Stimulated activated CD4-positive, alpha-beta T cell treated with anti-CD3 and anti-CD28 coated beads, TNF-alpha, amount 100 ng/mL, for 1 hour (primary cell): ENCODE data around the gene EML1.

Experiments used
- DNase-seq, 3 donors: peaks; one replicate each; pipeline ENCODE4 v3.0.0-alpha.2; 2020; ENCODE audit warnings: low read depth in 3 of 3, low spot score in 1 of 3

EML1 gene

DNA sequence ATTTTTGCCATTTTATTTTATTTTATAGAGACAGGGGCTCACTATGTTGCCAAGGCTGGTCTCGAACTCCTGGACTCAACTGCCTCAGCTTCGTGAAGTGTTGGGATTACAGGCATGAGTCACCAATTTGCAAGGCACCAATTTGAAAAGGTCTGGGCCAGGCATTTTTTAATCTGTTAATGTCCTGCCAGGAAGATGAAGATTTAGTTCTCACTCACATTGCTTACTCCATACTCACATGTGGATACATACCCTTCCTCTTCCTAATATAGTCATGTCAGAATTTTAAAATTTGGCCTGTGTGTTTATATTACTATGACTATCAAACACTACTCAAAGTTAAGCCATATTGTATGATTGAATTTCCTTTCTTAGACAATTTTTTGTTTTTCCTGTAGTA lies 15.3 kb upstream of the EML1 start:
- no peak for DNase-seq

DNA sequence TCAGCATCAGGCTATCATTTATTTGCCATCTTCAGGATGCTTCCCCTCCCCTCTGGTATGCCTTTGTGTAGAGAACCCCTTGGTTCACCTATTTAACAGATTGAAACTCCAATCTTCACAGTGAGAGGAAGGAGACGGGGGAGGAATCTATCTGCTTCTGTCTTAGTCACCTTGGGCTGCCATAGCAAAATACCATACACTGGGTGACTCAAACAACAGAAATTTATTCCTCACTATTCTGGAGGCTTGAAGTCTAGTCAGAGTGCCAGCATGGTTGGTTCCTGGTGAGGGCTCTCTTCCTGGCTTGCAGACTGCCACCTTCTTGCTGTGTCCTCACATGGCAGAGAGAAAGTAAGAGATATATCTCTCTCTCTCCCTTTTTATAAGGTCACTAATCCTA lies 13.5 kb upstream of the EML1 start:
- DNase-seq = no peak

DNA sequence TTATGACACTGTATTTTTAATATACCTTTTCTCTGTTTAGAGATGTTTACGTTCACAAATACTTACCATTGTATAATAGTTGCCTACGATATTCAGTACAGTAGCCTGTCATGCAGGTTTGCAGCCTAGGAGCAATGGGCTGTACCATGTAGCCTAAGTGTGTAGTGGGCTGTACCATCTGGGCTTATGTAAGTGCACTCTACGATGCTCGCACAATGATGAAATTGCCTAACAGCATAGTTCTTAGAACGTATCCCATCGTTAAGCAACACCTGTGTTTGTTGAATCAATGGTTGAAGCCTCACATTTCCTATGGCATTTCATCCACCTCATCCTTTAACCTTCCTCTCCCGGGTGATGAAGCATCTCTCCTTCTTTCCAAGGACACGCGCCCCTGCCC lies 12.5 kb upstream of the EML1 start:
- DNase-seq = no peak

DNA sequence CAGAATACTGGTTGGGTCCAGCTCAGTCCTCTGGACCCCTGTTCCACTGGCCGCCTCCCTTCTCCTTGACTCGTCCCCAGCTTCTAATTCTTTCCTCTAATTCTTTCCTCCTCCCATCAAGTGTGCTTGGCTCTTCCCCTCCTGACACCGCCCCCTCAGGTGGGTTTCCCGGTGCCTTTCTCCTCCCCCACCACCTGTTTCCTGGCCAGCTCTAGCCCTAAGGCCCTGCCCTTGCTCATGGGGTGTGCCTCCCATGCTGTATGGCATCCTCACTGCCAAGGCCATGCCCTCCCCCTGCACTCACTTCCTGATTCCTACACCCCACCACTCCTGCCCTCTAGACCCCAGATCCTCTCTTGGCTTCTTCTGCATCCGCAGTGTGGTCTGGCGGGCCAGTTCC lies 12.1 kb upstream of the EML1 start:
- DNase-seq = no peak

DNA sequence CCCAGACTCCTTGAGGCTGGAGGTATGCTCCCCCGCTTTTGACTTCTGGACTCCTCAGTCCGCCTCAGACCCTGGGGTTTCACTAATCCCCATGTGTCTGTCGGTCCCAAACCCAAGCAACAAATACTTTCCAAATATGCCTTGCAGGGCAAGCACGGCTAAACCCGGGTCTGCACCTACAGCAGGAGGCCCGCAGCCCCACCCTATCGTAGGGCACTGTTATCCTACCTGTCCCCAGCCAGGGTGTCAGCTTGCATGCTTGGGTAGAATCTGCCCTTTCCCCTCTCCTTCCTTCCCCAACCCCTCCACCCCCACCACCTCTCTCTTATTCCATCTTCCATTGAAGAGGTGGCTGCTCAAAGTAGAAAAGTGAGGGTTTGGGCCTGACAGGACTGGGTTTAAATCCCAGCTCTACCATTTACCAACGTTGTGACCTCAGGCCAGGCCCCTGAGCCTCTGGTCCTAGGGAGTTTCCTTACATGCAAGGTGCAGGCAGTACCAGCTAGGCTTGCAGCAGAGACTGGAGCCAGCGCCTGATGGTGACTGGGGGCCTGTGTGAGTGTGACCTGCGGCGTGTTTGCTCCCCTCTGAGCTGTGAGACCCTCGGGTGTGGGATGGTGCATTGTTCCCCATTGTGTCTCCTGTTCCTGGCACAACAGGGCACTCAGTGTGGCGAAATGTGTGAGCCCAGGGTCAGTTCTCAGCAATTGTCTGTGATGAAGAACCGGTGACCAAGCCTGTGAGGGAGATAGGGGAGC lies 11.2 kb upstream of the EML1 start:
- DNase-seq = no peak

DNA sequence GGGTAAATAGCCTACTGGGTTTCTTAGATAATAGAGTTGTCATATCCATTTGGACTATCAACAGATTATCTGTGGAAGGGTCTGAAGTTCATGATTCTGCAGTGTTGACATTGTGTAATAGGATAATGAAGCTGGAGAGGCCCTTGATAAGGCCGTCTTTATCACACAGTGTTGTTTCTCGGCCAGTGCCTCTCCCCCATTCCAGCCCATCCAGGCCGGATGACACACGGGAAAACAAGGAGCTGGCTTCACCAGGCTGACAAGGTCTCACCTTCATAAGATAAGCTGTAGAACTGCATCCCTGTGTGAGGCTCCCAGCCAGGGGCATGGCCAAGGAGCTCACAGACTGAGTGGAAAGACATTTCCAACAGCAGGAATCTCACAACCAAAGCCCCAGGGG lies 8.7 kb upstream of the EML1 start:
- DNase-seq = no peak

DNA sequence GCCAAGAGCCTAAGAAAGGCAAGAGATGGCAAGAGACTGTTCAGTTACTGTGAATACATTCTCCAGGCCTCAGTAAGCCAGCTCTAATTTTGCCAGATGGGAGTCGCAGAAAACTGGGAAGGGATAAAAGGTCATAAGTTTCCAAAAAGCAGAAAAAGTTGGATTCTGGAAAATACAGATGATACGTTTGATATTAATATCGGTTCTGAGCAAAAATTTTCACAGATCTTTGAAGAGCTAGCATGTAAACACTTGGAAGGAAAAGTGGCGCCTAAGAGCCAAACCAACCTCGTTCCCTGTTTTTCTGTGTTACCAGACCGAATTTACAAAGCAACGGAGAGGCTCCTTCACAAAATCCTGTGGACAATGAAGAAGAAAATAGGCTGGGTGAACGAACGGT lies 7.8 kb upstream of the EML1 start:
- no peak for DNase-seq

DNA sequence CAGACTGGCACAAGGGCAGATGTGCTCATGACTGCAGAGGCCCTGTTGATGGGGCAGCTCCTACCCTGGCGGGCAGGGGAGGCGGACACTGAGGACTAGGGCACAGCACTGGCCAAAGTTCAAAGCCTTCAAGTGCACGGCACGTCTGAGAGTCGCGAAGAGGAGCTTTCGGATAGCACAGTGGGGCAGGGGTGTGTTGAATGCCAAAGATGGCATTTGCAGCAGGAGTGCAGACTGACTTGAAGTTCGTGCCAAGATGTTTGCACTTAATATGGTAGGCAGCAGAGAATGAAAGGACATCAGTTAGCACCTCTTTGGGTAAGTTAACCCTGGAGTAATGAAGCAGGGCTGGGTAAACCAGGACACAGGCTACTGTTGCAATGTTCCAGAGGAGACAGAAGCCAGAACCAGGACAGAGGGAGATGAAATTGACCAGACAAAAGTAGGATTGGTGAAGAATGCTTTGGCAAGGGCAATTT lies 6.7 kb upstream of the EML1 start:
- no peak for DNase-seq

DNA sequence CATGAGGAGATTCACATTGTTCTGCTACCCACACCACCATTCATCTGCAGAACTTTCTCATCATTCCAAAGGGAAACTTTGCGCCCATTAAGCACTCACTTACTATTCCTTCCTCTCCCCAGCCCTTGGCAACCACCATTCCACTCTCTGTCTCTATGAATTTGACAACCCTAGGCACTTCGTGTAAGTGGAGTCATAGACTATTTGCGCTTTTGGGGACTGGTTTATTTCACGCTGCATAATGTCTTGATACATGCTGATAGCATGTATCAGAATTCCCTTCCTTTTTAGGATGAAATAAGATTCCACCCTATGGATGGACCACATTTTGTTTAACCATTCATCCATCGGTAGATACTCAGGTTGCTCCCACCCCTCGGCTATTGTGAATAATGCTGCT lies 4.5 kb upstream of the EML1 start:
- DNase-seq = no peak

DNA sequence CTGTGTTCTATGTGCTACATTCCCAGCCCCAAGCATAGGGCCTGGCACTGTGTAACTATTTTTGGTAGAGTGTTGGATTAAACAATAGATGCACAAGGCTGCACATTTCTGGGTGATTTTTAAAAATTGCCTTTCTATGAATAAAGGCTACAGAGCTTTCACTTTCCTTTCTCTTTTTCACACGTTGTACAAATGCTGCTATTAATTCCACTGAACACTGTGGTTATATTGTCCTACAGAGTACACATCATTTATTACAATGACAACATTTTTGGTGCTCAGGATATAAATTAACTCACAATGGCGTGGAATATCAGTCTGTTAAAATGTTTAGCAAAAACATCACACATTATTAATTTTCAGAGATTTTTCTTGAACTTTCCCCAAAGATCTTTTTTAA lies 3.6 kb upstream of the EML1 start:
- no peak for DNase-seq

DNA sequence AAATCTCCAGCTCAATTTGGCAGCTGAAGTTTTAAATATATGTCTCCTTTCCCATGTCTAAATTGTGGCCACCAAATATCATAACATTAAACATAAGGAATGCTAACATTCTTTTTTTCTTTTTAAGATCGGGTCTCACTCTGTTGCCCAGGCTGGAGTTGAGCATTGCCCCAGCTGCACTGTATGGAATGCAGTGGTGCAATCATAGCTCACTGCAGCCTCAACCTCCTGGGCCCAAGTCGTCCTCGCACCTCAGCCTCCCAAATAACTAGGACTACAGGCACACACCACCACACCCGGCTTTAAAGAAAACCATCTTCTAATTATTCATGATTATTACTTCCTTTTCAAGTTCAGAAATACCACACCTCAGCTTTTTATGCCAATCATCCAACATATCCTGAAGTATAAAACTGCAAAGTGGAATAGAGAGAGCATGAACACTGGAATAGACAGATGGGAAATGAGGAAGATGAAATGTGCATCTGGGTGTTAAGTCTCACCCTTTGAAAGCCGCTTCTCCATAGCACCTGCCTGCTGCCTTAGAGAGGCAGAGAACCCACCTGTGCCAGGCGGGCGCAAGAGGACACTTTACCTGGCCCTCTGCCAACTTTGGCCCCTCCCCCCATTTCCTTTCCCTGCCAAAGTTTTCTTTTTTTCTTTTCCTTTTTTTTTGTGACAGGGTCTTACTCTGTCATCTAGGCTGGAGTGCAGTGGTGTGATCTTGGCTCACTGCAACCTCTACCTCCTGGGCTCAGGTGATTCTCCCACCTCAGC lies 2.8 kb upstream of the EML1 start:
- no peak for DNase-seq

DNA sequence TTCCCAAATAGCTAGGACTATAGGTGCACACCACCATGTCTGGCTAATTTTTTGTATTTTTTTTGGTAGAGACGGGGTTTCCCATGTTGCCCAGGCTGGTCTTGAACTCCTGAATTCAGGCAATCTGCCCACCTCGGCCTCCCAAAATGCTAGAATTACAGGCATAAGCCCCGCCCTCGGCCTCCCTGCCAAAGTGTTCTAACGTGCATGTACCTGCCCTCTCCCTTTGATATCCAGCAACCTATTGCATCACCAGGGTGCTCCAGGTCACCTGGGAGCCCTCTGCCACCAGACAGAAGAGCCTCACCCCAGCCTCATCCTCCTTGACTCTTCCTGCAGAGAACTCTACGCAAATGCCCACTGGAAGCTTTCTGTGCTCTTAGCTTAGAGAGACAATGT lies 2.2 kb upstream of the EML1 start:
- no peak for DNase-seq

DNA sequence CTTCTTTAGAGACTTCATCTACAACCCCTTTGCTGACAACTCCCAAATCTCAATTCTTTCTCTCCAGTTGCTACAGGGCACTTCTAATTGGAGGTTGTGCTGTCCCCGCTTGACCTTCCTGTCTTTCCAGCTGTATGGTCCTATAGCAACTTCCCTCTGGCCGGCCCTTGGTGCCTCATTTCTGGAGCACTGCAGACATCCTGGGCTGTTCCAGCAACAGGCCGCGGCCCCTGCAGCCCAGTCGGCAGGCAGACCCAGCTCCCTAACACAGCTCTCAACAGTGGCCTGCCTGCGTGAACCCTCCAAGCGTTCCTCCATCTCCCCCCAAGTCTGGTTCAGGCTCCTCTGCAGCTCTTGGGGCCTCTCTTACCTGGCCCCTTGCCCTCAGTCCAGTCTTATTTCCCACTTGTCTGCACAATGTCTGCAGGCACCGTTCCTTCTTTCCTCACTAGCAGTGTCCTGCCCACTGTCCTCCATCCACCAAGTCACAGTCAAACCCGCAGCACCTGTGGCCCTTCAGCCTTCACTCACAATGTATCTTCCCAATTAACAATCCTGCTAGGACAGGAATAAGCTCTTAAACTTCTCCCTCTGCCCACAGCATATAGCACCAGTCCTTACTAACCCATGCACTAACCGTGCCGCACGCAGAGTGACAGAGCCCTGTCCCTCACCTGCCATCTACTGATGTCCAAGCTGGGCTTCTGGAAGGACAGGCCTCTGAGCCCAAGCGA lies 1.6 kb upstream of the EML1 start:
- DNase-seq = no peak

DNA sequence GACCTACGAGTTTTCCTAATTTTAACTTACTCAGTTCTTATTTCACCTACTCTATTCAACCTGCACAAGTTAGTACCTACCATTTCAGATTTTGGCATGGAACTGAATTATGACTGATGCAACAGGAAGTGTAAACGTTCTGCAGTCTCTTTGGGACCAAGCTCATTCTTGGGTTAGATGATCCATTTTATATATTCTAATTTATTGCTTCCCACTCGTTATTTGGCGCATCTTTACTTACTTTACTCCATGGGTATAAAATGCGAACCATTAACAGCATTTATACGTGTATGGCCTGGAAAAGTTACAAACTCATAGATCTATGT lies 1.0 kb upstream of the EML1 start:
- no peak for DNase-seq

DNA sequence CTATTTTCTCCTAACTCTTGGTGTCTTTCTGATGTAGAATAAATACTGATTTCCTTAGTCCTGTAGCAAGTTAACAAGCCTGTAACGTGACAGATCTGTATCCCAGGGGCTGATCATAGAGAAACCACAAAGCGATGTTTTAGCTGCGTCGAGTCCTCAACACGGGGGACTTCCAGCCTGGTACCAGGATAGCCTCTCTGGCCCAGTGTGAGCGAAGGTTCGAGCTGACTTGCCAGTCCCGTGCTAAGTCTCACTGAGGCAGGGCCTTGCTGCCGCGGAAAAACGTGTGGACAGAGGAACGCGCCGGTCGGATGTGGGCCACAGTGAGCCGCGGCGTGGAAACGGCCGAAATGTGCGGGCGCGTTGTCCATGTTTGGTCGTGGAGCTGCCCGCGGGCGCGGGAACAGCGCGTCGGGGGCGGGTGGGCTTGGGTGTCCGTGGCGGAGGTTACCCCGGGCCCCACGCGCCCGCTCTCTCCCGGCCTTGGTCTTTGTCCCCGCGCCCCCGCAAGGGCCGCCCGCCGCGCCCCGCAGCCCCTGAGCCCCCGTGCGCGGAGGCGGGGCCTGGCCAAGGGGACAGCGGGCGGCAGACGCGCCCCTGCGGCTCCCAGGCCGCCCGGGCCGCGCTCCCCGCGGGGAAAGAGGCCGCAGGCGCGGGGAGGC lies 531 bp upstream of the EML1 start:
- no peak for DNase-seq

DNA sequence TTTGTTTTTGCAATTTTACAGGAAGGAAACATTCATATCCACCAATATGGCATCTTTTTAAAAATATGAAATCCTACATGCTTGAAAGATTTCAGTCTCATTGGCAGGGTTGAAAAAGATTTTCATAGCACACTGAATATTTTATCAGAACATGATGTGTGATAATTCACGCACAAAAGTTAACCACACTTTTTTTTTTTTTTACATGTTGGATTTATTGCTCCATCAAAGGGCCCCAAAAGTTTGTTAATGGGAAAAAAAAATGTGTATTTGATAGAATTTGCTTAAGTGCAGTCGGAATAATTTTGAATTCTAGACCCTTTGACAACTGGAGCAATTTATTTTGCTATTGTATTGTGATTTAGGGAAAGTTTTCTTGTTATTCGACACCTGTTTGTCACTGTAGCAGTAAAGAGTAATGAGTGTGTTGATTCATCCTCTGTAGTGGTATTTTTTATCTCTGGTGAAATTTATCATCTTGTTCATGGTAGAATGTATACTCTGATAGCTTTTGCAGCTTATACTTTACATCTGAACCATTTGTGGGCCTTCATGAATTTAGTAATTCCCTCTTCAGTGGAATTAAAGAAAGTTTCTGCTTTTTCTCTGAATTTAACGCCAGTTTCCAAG lies 1.1 kb downstream of the EML1 start:
- no peak for DNase-seq

DNA sequence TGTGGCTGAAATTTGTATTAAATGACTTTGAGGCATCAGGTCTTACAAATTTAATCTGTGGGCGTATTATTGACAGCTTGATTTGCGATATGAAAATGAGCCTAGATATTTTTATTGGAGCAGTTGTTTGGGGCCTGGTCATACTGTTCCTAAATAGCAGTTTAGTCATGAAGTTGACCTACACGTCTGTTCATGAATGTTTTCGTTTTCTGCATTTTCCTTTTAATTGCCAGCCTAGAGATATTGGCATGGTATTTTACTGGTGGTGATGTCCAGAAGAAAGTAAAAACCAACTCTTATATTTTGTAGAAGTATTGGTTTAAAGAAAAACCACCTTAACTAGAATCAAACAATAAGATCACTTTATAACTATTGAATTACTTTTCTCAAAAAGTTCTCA lies 1.8 kb downstream of the EML1 start:
- no peak for DNase-seq

DNA sequence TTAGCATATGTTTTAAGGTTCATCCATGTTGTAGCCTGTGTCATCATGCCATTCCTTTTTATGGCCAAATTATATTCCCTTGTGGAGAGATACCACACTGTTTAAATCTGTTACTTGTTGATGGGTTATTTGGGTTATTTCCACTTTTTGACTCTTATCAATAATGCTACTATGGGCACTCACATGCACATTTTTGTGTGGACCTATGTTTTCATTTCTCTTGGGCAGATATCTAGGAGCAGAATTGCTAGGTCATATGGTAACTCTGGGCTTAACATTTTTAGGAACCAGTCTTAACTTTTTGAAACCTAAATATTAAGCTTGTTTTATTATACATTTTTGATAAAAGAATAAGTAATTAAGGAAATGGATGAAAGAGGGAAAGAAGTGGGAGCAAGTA lies 4.0 kb downstream of the EML1 start:
- no peak for DNase-seq

DNA sequence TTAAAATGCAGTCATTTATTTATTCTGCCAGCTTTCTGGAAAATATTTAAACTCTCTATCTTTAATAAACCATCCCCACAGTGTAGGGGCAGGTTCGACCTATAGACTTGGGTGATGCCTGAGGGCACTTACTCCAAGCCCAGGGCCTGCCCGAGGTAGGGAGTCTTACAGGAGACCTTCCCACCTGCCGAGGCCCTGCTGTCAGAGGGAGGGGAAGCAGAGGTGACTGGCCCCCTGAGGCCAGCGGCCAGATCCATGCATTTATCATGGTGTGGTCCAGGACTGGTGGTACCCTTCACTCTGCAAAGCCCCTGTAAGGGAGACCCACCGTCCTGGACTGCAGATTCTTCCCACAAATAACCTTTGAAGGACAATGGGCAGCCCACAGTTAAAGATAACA lies 7.6 kb downstream of the EML1 start:
- DNase-seq = no peak

DNA sequence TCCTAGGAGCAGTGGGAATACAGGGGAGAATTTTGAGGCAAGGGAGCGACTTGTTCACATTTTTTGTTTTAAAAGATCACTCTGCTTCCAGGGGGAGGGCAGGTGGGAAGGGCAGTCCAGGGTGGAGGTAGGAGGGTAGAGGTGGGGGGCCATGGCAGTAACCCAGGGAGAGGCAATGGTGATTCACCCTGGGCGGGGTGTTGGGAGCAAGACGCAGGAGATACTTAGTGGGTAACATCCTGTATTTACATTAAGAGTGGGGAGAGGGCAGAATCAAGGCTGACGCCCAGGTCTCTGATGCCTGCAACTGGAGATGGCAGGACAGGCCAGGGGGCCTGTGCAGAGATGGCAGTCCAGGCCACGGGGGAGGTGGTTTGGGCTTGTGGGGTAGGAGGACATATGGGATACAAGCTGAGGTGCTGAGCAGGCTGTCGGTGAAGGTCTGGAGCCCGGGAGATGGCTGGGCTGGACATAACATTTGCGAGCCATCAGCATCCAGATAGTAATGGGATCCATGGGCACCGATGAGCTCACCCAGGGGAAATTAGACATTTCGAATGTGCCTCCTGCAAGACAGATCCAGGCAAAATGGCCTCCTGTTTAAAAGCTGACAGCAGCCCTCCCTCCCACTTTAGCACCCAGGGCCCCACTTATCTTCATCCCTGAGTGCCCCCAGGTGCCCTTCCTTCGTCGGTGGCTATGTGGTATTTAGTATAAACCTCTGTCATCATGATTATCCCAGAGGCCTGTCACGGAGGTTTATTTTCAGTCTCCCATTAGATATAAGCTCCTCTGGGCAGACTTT lies 9.3 kb downstream of the EML1 start:
- DNase-seq = no peak
